Measurements from ENCODE around the gene TMEM204. TPM values are rescaled to one million over a fixed set of nuclear protein-coding genes. Genes with fewer than 3 reads are reported as not detected.

Gene TMEM204
- total RNA-seq, 1 experiment from 2014 or later: not detected

DNA sequence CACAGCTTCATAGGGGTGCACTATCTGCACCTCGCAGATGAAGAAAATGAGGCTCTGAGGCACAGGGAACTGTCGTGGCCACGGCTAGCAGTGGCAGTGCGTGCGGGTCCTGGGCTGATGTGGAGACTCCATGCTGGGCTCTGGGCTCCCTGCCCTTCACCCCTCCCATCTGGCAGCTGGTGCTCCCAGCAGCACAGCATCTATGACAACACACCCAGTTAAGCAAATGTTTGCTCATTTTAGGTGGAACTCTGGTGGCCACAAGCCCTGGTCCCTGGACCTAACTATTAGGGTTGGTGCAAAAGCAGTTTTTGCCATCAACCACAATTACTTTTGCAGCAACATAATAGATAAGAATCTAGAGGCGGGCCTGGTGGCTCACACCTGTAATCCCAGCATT, 47.5 kb downstream of the TMEM204 start:
- no peak for TF ChIP-seq EZH2 (IDR thresholded peaks at IDR 0.05; ENCODE audit: borderline replicate concordance, low read depth, low read length, poor library complexity, severe bottlenecking)
- TF ChIP-seq, protein P1, sequence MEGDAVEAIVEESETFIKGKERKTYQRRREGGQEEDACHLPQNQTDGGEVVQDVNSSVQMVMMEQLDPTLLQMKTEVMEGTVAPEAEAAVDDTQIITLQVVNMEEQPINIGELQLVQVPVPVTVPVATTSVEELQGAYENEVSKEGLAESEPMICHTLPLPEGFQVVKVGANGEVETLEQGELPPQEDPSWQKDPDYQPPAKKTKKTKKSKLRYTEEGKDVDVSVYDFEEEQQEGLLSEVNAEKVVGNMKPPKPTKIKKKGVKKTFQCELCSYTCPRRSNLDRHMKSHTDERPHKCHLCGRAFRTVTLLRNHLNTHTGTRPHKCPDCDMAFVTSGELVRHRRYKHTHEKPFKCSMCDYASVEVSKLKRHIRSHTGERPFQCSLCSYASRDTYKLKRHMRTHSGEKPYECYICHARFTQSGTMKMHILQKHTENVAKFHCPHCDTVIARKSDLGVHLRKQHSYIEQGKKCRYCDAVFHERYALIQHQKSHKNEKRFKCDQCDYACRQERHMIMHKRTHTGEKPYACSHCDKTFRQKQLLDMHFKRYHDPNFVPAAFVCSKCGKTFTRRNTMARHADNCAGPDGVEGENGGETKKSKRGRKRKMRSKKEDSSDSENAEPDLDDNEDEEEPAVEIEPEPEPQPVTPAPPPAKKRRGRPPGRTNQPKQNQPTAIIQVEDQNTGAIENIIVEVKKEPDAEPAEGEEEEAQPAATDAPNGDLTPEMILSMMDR (conservative IDR thresholded peaks at IDR 0.05; ENCODE audit: low read depth, low read length): no peak
- no TSS peak for BruUV-seq (replicated peaks)
- DNase-seq (ENCODE audit: low spot score): no peak
- H3K4me1 ChIP-seq (ENCODE audit: insufficient read depth, low read length, poor library complexity, severe bottlenecking): no peaks in the 10 kb centered on the region
- POLR2A ChIA-PET (ENCODE audit: low non-redundant PET): no interaction called here
- peaks cover 4% of the 10 kb centered on the region for H3K36me3 ChIP-seq (ENCODE audit: insufficient read depth, low read length, poor library complexity, severe bottlenecking)
- H3K27ac ChIP-seq (ENCODE audit: low read depth, low read length, poor library complexity, severe bottlenecking): no peak overlapping the region
- CTCF ChIA-PET: no interaction called here
- H3K4me3 ChIP-seq (ENCODE audit: low read depth, low read length, poor library complexity, severe bottlenecking): no peak overlapping the region
- intact Hi-C loops (cut with micrococcal nuclease; ENCODE audit: unreplicated experiment): no loop called here
- no peaks in the 10 kb centered on the region for H3K27me3 ChIP-seq (replicated peaks; ENCODE audit: insufficient read depth, low read depth, low read length, poor library complexity)
- H3K9me3 ChIP-seq (ENCODE audit: low read depth, low read length, poor library complexity, severe bottlenecking): no peaks in the 10 kb centered on the region

DNA sequence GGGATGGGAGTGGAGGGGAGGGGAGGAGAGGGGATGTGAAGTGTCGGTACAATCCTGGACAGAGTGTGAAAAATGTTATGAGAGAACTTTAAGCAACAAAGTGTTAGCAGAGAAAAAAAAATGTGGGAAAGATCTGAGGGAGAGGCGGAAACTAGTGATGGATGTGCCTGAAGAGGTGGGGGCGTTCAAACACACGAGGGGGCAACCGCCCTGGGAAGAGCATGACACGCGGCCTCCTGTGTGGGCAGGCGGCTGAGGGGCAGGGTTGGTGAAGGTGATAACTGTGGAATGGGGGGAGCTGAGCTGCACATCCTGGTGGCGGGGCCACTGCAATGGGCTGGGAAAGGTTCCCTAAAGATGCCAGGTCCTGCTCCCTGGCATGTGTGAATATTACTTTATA, 48.3 kb downstream of the TMEM204 start:
- TF ChIP-seq, protein P1 (conservative IDR thresholded peaks at IDR 0.05; ENCODE audit: low read depth, low read length): no peak
- TF ChIP-seq EZH2 (IDR thresholded peaks at IDR 0.05; ENCODE audit: borderline replicate concordance, low read depth, low read length, poor library complexity, severe bottlenecking): no peak
- Histone ChIP-seq H3K4me1 (ENCODE audit: insufficient read depth, low read length, poor library complexity, severe bottlenecking) (no peaks in the 10 kb centered on the region), H3K36me3 (ENCODE audit: insufficient read depth, low read length, poor library complexity, severe bottlenecking) (peaks cover 4% of the 10 kb centered on the region), H3K27me3 (replicated peaks; ENCODE audit: insufficient read depth, low read depth, low read length, poor library complexity) (no peaks in the 10 kb centered on the region), H3K9me3 (ENCODE audit: low read depth, low read length, poor library complexity, severe bottlenecking) (no peaks in the 10 kb centered on the region), H3K4me3 (ENCODE audit: low read depth, low read length, poor library complexity, severe bottlenecking) (no peak overlapping the region), H3K27ac (ENCODE audit: low read depth, low read length, poor library complexity, severe bottlenecking) (no peak overlapping the region)
- ChIA-PET POLR2A (ENCODE audit: low non-redundant PET) (no interaction called here), CTCF (no interaction called here)
- intact Hi-C loops (cut with micrococcal nuclease; ENCODE audit: unreplicated experiment): no loop called here
- no TSS peak for BruUV-seq (replicated peaks)
- DNase-seq (ENCODE audit: low spot score): no peak

DNA sequence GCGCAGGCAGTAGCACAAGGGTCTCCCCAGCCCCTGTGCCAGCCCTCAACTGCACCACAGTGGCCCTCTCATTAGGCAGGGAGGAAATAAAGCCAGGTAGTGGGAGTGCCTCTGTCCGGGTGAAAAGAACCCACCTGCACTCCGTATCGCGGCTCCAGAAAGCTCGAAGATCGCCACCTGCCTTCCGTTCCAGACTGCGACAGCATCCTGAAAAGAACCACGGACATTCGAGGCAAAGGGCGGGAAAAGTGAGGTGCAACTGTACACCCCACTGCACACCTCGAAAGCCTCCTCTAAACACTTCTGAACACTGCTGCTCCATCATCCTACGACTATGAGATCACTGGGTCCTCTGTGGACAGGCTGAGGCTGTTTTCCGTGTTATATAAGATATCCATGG, 49.7 kb downstream of the TMEM204 start:
- BruUV-seq (replicated peaks): no TSS peak
- TF ChIP-seq, protein P1 (conservative IDR thresholded peaks at IDR 0.05; ENCODE audit: low read depth, low read length): no peak
- TF ChIP-seq EZH2 (IDR thresholded peaks at IDR 0.05; ENCODE audit: borderline replicate concordance, low read depth, low read length, poor library complexity, severe bottlenecking): no peak
- POLR2A ChIA-PET (ENCODE audit: low non-redundant PET): no interaction called here

More for the DNA sequence above, 49.7 kb downstream of the TMEM204 start:
- Histone ChIP-seq H3K9me3 (ENCODE audit: low read depth, low read length, poor library complexity, severe bottlenecking) (no peaks in the 10 kb centered on the region), H3K36me3 (ENCODE audit: insufficient read depth, low read length, poor library complexity, severe bottlenecking) (peaks cover 4% of the 10 kb centered on the region), H3K4me1 (ENCODE audit: insufficient read depth, low read length, poor library complexity, severe bottlenecking) (no peaks in the 10 kb centered on the region), H3K27me3 (replicated peaks; ENCODE audit: insufficient read depth, low read depth, low read length, poor library complexity) (no peaks in the 10 kb centered on the region), H3K4me3 (ENCODE audit: low read depth, low read length, poor library complexity, severe bottlenecking) (no peak overlapping the region), H3K27ac (ENCODE audit: low read depth, low read length, poor library complexity, severe bottlenecking) (no peak overlapping the region)
- CTCF ChIA-PET: no interaction called here
- intact Hi-C loops (cut with micrococcal nuclease; ENCODE audit: unreplicated experiment): no loop called here
- DNase-seq (ENCODE audit: low spot score): no peak
